GM23248 (cell line): Measurements from ENCODE around the gene HOXA10. TPM values are rescaled to one million over a fixed set of nuclear protein-coding genes. Genes with fewer than 3 reads are reported as not detected.

Experiments
- DNase-seq: peaks from one replicate; pipeline ENCODE4 v3.0.0-alpha.2; 2015
- H2AFZ ChIP-seq: fragments of 200-600 bp; sonication (generic); 2 replicates; pipeline ENCODE4 v1.6.1; 2016; ENCODE audit warnings: antibody characterized with exemption
- H3F3A ChIP-seq: fragments of 200-600 bp; sonication (generic); 2 replicates; pipeline ENCODE4 v1.6.1; 2016; ENCODE audit warnings: mild to moderate bottlenecking, antibody characterized with exemption, mixed run types; ENCODE audit not compliant: insufficient read depth
- H3K27ac ChIP-seq: fragments of 200-600 bp; sonication (generic); 2 replicates; pipeline ENCODE4 v1.5.1; 2016; ENCODE audit warnings: mild to moderate bottlenecking
- H3K27me3 ChIP-seq: fragments of 200-600 bp; sonication (generic); replicated peaks from 2 replicates; pipeline ENCODE4 v1.6.1; 2016; ENCODE audit warnings: mild to moderate bottlenecking; ENCODE audit not compliant: insufficient read depth
- H3K36me3 ChIP-seq: fragments of 200-600 bp; sonication (generic); 2 replicates; pipeline ENCODE4 v1.6.1; 2016; ENCODE audit warnings: low read depth, mild to moderate bottlenecking
- H3K4me1 ChIP-seq: fragments of 200-600 bp; sonication (generic); 2 replicates; pipeline ENCODE4 v1.6.1; 2016; ENCODE audit warnings: mild to moderate bottlenecking; ENCODE audit not compliant: insufficient read depth
- H3K4me2 ChIP-seq: fragments of 200-600 bp; sonication (generic); one replicate; pipeline ENCODE4 v1.6.1; 2016; ENCODE audit warnings: mild to moderate bottlenecking; ENCODE audit not compliant: unreplicated experiment
- H3K4me3 ChIP-seq: fragments of 200-600 bp; sonication (generic); 2 replicates; pipeline ENCODE4 v1.5.1; 2016; ENCODE audit warnings: mild to moderate bottlenecking
- H3K79me2 ChIP-seq: fragments of 200-600 bp; sonication (generic); 2 replicates; pipeline ENCODE4 v1.6.1; 2016; ENCODE audit warnings: mild to moderate bottlenecking; ENCODE audit not compliant: insufficient read depth
- H3K9ac ChIP-seq: fragments of 200-600 bp; sonication (generic); 2 replicates; pipeline ENCODE4 v1.6.1; 2016; ENCODE audit warnings: mild to moderate bottlenecking
- H3K9me2 ChIP-seq: fragments of 200-600 bp; sonication (generic); 2 replicates; pipeline ENCODE4 v1.6.1; 2016; ENCODE audit warnings: mixed run types, mild to moderate bottlenecking, moderate library complexity; ENCODE audit not compliant: insufficient read depth
- H3K9me3 ChIP-seq: fragments of 200-600 bp; sonication (generic); one replicate; pipeline ENCODE4 v1.6.1; 2017; ENCODE audit warnings: low read depth
- H4K20me1 ChIP-seq: fragments of 200-600 bp; sonication (generic); 2 replicates; pipeline ENCODE4 v1.6.0; 2016; ENCODE audit not compliant: insufficient read depth
- EZH2 ChIP-seq: fragments of 200-600 bp; sonication (generic); IDR thresholded peaks from 2 replicates; pipeline ENCODE4 v1.6.1; 2018; ENCODE audit warnings: antibody characterized with exemption, mild to moderate bottlenecking; ENCODE audit not compliant: insufficient read depth, poor library complexity, severe bottlenecking
- EZH2phosphoT487 ChIP-seq: fragments of 200-600 bp; sonication (generic); IDR thresholded peaks from 2 replicates; pipeline ENCODE4 v1.6.1; 2018; ENCODE audit warnings: antibody characterized with exemption, moderate library complexity, mild to moderate bottlenecking, low read depth; ENCODE audit not compliant: insufficient read depth
- WGBS, 2 experiments: methylation state at CpG; one replicate each; pipeline ENCODE4 v1.1.6; 2015 to 2017; ENCODE audit warnings: low lambda C conversion rate in 2 of 2, low coverage in 1 of 2; ENCODE audit errors: missing lambda C conversion rate in 2 of 2; 5-methylcytosine and 5-hydroxymethylcytosine counted together
- in situ Hi-C: fragments of 300-500 bp; cut with MboI; formaldehyde crosslinking; loops from 2 replicates; pipeline ENCODE4 v1.15.0; 2020
- polyA plus RNA-seq: library from polyadenylated mRNA; unstranded; fragments of >200 nt; fragmentation: Nextera tagmentation; extraction: Ambion mirVana; gene quantifications from 2 replicates; pipeline ENCODE4 v1.2.1, GENCODE V29; 2016
- total RNA-seq: library from RNA; depleted of rRNA; stranded (reverse); fragments of >200 nt; shearing (Covaris generic); gene quantifications from 2 replicates; pipeline ENCODE4 v1.2.3, GENCODE V29; 2014

HOXA10 gene
- total and polyA plus RNA-seq, 2 experiments from 2014 or later, result 28.0 to 29.3 TPM

DNA sequence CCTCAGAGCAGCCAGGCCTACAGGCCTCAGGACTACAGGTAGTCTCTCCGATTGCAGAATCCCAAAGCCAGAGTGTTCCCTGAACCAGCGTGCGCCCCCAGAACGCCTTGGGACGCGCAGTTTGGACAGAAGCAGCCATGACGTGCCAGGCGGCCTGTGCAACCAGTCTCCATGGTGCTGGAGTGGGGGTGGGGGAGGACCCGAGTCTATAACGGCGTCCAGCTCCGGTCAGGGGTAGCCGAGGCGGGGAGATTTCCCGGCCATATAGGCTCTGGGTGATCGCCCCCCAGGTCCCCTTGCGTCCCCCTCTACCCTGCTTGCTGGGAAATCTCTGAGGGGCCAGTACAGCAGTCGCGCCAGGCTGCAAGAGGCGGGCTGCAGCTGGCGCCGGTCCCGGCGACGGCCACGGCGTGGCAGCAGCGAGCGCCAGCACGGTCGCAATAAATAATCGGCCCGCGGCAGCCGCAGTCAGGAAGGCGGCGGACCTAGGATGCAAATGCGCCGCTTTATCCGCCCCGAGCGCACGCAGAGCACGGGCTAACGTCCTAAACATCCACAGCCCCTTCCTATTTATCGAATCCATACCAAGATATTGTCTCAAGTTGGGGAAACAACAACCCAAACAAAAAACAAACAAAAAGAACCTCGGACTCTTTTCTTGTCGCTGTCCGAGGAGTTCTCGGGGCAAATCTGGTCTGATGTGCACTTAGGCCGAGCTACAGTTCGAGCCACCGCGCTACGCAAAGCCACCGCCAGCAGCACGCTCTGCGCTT lies 23.4 kb downstream of the HOXA10 start:
- Histone ChIP-seq H3K27ac (peak overlapping the region; percentile 86), H3K79me2 (peaks cover 98% of the 10 kb centered on the region), H3K9ac (peak overlapping the region; percentile 87), H3K9me3 (no peaks in the 10 kb centered on the region), H3K4me3 (peak overlapping the region; percentile 89), H4K20me1 (no peaks in the 10 kb centered on the region), H3K4me2 (peak overlapping the region; percentile 98), H3F3A (peaks cover 29% of the 10 kb centered on the region), H2AFZ (peak overlapping the region; percentile 88), H3K36me3 (no peaks in the 10 kb centered on the region), H3K9me2 (no peaks in the 10 kb centered on the region), H3K27me3 (no peaks in the 10 kb centered on the region), H3K4me1 (peaks cover 37% of the 10 kb centered on the region)
- WGBS, 2 experiments, result 1% methylated on average over 49 to 57 of the region's 58 CpGs
- peak; percentile 95 for DNase-seq
- in situ Hi-C loops, result loop anchor here (10.0 kb wide), 3 partner anchors 296 to 1286 kb away; no protein-coding TSS in a partner anchor
- no peak for TF ChIP-seq EZH2phosphoT487
- no peak for TF ChIP-seq EZH2

DNA sequence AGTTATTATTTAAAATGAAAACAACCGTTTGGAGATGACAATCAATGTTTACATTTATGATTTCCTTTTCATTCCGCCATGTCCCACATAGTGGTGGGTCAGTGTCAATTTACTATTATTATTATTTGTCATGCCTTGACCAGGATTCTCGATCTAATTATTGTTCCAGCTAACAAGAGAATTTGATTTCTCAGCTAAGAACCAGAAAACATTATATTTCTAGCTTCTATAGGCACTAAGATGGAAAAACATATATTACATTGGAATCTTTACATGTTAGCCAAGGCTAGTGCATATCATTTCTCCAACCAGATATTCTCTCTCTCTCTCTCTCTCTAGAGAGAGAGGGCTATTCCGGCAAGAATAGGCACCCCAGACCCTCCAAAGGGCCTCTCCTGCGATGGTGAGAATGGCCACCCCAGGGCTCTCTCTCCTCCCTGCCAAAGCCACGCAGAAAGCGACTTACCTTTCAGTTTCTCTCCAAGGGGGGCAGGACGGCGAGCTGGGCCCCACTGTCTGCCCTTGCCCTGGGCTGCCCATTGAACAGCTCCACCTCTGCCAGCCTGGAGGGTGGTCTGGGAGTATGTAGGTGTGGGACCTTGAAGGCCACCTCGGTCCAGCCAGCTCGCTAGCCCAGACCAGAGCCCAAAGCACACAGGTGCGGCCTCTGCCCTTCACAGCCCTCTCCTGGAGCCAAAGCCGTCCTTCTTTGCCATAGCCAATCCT lies 24.1 kb downstream of the HOXA10 start:
- no peak for DNase-seq
- Histone ChIP-seq H3K4me1 (peaks cover 32% of the 10 kb centered on the region), H4K20me1 (no peaks in the 10 kb centered on the region), H3K27ac (peak overlapping the region; percentile 86), H3K79me2 (peaks cover 98% of the 10 kb centered on the region), H3K9me2 (no peaks in the 10 kb centered on the region), H3K36me3 (no peaks in the 10 kb centered on the region), H3K4me3 (peak overlapping the region; percentile 89), H2AFZ (peak overlapping the region; percentile 88), H3K4me2 (peak overlapping the region; percentile 98), H3K27me3 (no peaks in the 10 kb centered on the region), H3K9ac (peak overlapping the region; percentile 87), H3K9me3 (no peaks in the 10 kb centered on the region), H3F3A (peaks cover 29% of the 10 kb centered on the region)
- in situ Hi-C loops, result loop anchor here (10.0 kb wide), 3 partner anchors 295 to 1285 kb away; no protein-coding TSS in a partner anchor
- TF ChIP-seq EZH2phosphoT487, result no peak
- no peak for TF ChIP-seq EZH2
- WGBS, 2 experiments, result 42 to 43% methylated on average over 13 of the region's 13 CpGs

DNA sequence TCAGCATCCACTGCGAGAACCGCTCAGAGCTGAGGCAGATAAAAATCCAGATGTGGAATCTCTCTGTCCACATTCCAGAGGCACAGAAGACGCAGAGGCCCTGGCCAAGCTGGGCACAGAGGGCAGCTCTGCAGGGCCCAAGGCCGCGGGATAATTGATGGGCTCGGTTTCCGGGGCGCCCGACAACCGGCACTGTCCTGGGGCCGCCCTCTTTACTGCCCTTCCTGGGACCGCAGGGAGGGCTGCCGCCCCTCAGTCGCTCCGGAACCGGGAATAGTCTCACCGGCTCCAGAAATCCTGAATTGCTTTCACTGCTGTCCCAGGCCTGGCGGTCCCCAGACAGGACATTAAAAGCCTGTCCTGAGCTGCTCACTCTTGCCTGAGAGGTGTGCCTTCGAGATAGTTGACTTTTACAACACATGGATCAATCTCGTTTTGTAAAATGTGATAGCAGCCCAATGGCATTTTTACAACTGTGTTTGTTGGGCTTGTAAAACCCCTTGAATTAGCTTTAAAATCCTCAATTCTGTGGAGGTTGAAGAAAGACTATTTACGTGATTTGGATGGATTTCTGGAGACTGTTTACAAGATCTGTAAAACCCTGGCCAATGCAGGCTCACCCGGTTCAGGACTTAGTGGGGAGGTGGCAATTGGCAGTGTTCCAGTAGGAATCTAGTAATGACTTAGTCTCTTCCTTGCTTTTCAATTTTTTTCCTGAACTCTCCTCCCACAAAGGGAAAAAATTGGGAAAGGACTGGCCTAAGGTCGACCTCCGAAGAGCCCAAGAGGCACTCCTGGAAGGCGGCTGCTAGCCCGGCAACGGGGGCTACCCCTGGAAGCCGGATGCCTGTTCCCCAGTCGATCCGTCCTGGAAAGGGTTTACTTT lies 25.1 kb downstream of the HOXA10 start:
- Histone ChIP-seq H3F3A (peaks cover 29% of the 10 kb centered on the region), H3K9ac (peak overlapping the region; percentile 87), H3K4me3 (peak overlapping the region; percentile 89), H3K27me3 (no peaks in the 10 kb centered on the region), H3K4me2 (peak overlapping the region; percentile 98), H3K9me3 (no peaks in the 10 kb centered on the region), H4K20me1 (no peaks in the 10 kb centered on the region), H3K9me2 (no peaks in the 10 kb centered on the region), H3K36me3 (0 out of 2 replicates have a peak, but pooled peaks cover 6% of the 10 kb centered on the region), H3K4me1 (peaks cover 32% of the 10 kb centered on the region), H3K27ac (peak overlapping the region; percentile 86), H2AFZ (peak overlapping the region; percentile 91), H3K79me2 (peaks cover 95% of the 10 kb centered on the region)
- DNase-seq, result peak; percentile 75
- in situ Hi-C loops, result no loop called here
- 10 to 11% methylated on average over 30 of the region's 30 CpGs for WGBS, 2 experiments
- 0 out of 2 replicates have a peak, but pooled peaks have one; percentile 5 for TF ChIP-seq EZH2phosphoT487
- no peak for TF ChIP-seq EZH2
